SH-SY5Y (cell line): ENCODE data around the gene RPF1.

ENCODE experiments used
- GATA2 ChIP-seq: IDR thresholded peaks from 2 replicates; pipeline ENCODE4 v1.6.1; 2011; ENCODE audit warnings: mild to moderate bottlenecking, low read depth, low read length
- GATA3 ChIP-seq: IDR thresholded peaks from 2 replicates; pipeline ENCODE4 v1.6.1; 2011; ENCODE audit warnings: low read depth, mild to moderate bottlenecking, low read length, moderate library complexity

GRCh38 chr1:84489766-84490165 is 10.7 kb downstream of the RPF1 start:
- TF ChIP-seq GATA2 (no peak), GATA3 (no peak)
